CD14-positive monocyte (primary cell): ENCODE data around the gene PLXDC1. TPM values are rescaled to one million over a fixed set of nuclear protein-coding genes. Genes with fewer than 3 reads are reported as not detected.

Experiments used
- DNase-seq, 3 donors: peaks; one replicate each; pipeline ENCODE4 v3.0.0-alpha.2; 2011 to 2022
- H2AFZ ChIP-seq: 2 replicates; pipeline ENCODE4 v1.6.0; 2012; ENCODE audit warnings: mild to moderate bottlenecking, low read depth, low read length, inconsistent platforms; ENCODE audit not compliant: insufficient read depth, poor library complexity, severe bottlenecking
- H3K27ac ChIP-seq, 2 donors: 1 replicate in 1 of 2; 2 replicates in 1 of 2; pipeline ENCODE4 v1.5.1; 2012 to 2013; ENCODE audit warnings: low read length in 2 of 2, control low read depth in 1 of 2, inconsistent platforms in 1 of 2, low read depth in 1 of 2, mild to moderate bottlenecking in 1 of 2
- H3K27me3 ChIP-seq, 2 donors: one replicate each; pipeline versions ENCODE4 v1.6.0 to v1.6.1; 2011 to 2013; ENCODE audit warnings: low read length in 2 of 2; ENCODE audit not compliant: control insufficient read depth in 2 of 2, insufficient read depth in 2 of 2
- H3K36me3 ChIP-seq, 2 donors: replicated peaks in 1 of 2; 1 replicate in 1 of 2; 2 replicates in 1 of 2; pipeline versions ENCODE4 v1.5.1 to v1.6.1; 2012 to 2013; ENCODE audit warnings: low read length in 2 of 2, control low read depth in 1 of 2, inconsistent platforms in 1 of 2, mild to moderate bottlenecking in 1 of 2; ENCODE audit not compliant: insufficient read depth in 2 of 2, control insufficient read depth in 1 of 2
- H3K4me1 ChIP-seq, 2 donors: 1 replicate in 1 of 2; 2 replicates in 1 of 2; pipeline versions ENCODE4 v1.5.1 to v1.6.1; 2012 to 2013; ENCODE audit warnings: low read length in 2 of 2, control low read depth in 1 of 2, inconsistent platforms in 1 of 2, mild to moderate bottlenecking in 1 of 2, moderate library complexity in 1 of 2; ENCODE audit not compliant: insufficient read depth in 2 of 2, control insufficient read depth in 1 of 2
- H3K4me2 ChIP-seq: replicated peaks from 2 replicates; pipeline ENCODE3; 2012; ENCODE audit warnings: low read length, moderate library complexity, mild to moderate bottlenecking; ENCODE audit not compliant: poor library complexity, severe bottlenecking; ENCODE audit errors: extremely low read depth
- H3K4me3 ChIP-seq, 3 experiments: fragments of 200-600 bp in 1 of 3; sonication (generic) in 1 of 3; replicated peaks in 1 of 3; 1 replicate in 2 of 3; 2 replicates in 1 of 3; pipeline ENCODE4 v1.5.1; 2011 to 2013; ENCODE audit warnings: low read length in 3 of 3, mild to moderate bottlenecking in 3 of 3, control low read depth in 2 of 3, low read depth in 2 of 3, inconsistent platforms in 1 of 3, moderate library complexity in 1 of 3
- H3K79me2 ChIP-seq: 2 replicates; pipeline ENCODE4 v1.6.0; 2012; ENCODE audit warnings: mild to moderate bottlenecking, control low read depth, inconsistent platforms, low read length, moderate library complexity; ENCODE audit not compliant: insufficient read depth
- H3K9ac ChIP-seq: 2 replicates; pipeline ENCODE4 v1.6.0; 2017; ENCODE audit warnings: low read length, mild to moderate bottlenecking; ENCODE audit not compliant: insufficient read depth, poor library complexity, severe bottlenecking
- H3K9me3 ChIP-seq, 2 donors: replicated peaks in 1 of 2; 1 replicate in 1 of 2; 2 replicates in 1 of 2; pipeline versions ENCODE4 v1.5.1 to v1.6.1; 2012 to 2013; ENCODE audit warnings: low read length in 2 of 2, control low read depth in 1 of 2; ENCODE audit not compliant: control insufficient read depth in 1 of 2, insufficient read depth in 1 of 2
- H4K20me1 ChIP-seq: 2 replicates; pipeline ENCODE4 v1.6.0; 2012; ENCODE audit warnings: mild to moderate bottlenecking, low read length, control low read depth, moderate library complexity; ENCODE audit not compliant: insufficient read depth
- H3K27ac Mint-ChIP-seq, 7 donors: one replicate each; pipeline ENCODE4 v1.8.0; 2020; ENCODE audit warnings: mild to moderate bottlenecking in 7 of 7, mixed read lengths in 7 of 7, moderate library complexity in 6 of 7, inconsistent platforms in 2 of 7
- H3K27me3 Mint-ChIP-seq, 3 donors: one replicate each; pipeline ENCODE4 v1.8.0; 2021 to 2022; ENCODE audit warnings: low read depth in 3 of 3, mild to moderate bottlenecking in 3 of 3, mixed read lengths in 3 of 3, moderate library complexity in 3 of 3, inconsistent platforms in 1 of 3
- H3K36me3 Mint-ChIP-seq, 2 donors: one replicate each; pipeline ENCODE4 v1.8.0; 2020; ENCODE audit warnings: mixed read lengths in 2 of 2, inconsistent platforms in 1 of 2, mild to moderate bottlenecking in 1 of 2
- H3K4me1 Mint-ChIP-seq: one replicate; pipeline ENCODE4 v1.8.0; 2020; ENCODE audit warnings: mild to moderate bottlenecking, mixed read lengths
- H3K4me3 Mint-ChIP-seq, 2 donors: one replicate each; pipeline ENCODE4 v1.8.0; 2020; ENCODE audit warnings: mild to moderate bottlenecking in 2 of 2, mixed read lengths in 2 of 2, moderate library complexity in 1 of 2
- H3K9me3 Mint-ChIP-seq, 7 donors: one replicate each; pipeline ENCODE4 v1.8.0; 2020 to 2022; ENCODE audit warnings: mixed read lengths in 7 of 7, mild to moderate bottlenecking in 6 of 7, moderate library complexity in 6 of 7, inconsistent platforms in 2 of 7
- WGBS: methylation state at CpG from one replicate; pipeline ENCODE4 v1.1.5; 2013; ENCODE audit warnings: missing lambda C conversion rate; ENCODE audit not compliant: insufficient coverage; 5-methylcytosine and 5-hydroxymethylcytosine counted together
- intact Hi-C, 2 donors: fragments of 100-400 bp; cut with micrococcal nuclease; formaldehyde crosslinking; loops; one replicate each; pipeline versions ENCODE4 v1.15.0 to v1.15.1; 2023
- polyA plus RNA-seq, 3 donors: library from polyadenylated mRNA; depleted of rRNA in 1 of 3; unstranded in 2 of 3; stranded (reverse) in 1 of 3; fragments of 300-500 nt in 2 of 3; fragments of >200 nt in 1 of 3; fragmentation: Illumina TruSeq in 2 of 3; gene quantifications; 1 replicate in 2 of 3; 2 replicates in 1 of 3; pipeline ENCODE4 v1.2.3, GENCODE V29; 2012 to 2021
- TF ChIP-seq, protein P1 (sequence below): fragments of 200-600 bp; IDR thresholded peaks from one replicate; pipeline ENCODE4 v1.8.0; 2022; ENCODE audit warnings: antibody characterized with exemption, mild to moderate bottlenecking

The PLXDC1 gene
- polyA plus RNA-seq, 3 donors = 0.21 TPM; not detected in 2

DNA sequence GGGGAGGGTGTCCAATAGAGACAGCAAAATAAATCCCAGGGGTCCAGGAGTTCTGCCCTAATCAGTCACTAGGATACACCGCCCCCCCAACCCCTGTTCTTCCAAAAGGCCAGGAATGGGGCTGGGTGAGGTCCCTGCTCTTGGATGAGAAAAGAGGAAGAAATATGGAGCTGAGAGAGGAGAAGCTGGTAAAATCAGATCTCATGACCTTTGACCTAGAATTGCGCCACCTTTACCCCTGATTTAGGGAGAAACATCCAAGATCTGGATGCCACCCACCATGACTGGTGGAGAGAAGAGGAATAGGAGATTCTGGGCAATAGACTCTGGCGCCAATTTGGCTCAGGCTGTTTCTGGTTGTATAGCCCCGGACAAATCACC lies 46.7 kb upstream of the PLXDC1 start:
- no peaks in the 10 kb centered on the region for H3K9me3 Mint-ChIP-seq
- peak overlapping the region; percentile 80 to 87 for H3K4me3 Mint-ChIP-seq
- Histone ChIP-seq H3K4me2 (peak overlapping the region; percentile 92), H3K9me3 (no peaks in the 10 kb centered on the region), H3K36me3 (peaks cover 25 to 31% of the 10 kb centered on the region in 2 donors), H3K9ac (peak overlapping the region; percentile 65), H4K20me1 (peaks cover 32% of the 10 kb centered on the region), H3K79me2 (peaks cover 28% of the 10 kb centered on the region), H3K4me3 (peak overlapping the region in 2 of 3 experiments; percentile 60 to 91), H3K4me1 (peaks cover 51 to 63% of the 10 kb centered on the region in 2 donors), H3K27me3 (no peaks in the 10 kb centered on the region), H3K27ac (peak overlapping the region; percentile 62 to 100), H2AFZ (peak overlapping the region; percentile 94)
- no CpG with 5 or more reads among the region's 4 CpGs for WGBS
- peaks cover 49% of the 10 kb centered on the region for H3K4me1 Mint-ChIP-seq
- H3K36me3 Mint-ChIP-seq = peaks cover 33 to 35% of the 10 kb centered on the region in 2 donors
- intact Hi-C loops = loop anchor here in 1 of 2 donors (5.0 kb wide), 1 partner anchor 36 kb away; no protein-coding TSS in a partner anchor
- H3K27ac Mint-ChIP-seq = peak overlapping the region; percentile 97 to 100 (median 99)
- TF ChIP-seq, protein P1, sequence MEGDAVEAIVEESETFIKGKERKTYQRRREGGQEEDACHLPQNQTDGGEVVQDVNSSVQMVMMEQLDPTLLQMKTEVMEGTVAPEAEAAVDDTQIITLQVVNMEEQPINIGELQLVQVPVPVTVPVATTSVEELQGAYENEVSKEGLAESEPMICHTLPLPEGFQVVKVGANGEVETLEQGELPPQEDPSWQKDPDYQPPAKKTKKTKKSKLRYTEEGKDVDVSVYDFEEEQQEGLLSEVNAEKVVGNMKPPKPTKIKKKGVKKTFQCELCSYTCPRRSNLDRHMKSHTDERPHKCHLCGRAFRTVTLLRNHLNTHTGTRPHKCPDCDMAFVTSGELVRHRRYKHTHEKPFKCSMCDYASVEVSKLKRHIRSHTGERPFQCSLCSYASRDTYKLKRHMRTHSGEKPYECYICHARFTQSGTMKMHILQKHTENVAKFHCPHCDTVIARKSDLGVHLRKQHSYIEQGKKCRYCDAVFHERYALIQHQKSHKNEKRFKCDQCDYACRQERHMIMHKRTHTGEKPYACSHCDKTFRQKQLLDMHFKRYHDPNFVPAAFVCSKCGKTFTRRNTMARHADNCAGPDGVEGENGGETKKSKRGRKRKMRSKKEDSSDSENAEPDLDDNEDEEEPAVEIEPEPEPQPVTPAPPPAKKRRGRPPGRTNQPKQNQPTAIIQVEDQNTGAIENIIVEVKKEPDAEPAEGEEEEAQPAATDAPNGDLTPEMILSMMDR = no peak
- DNase-seq = peak; percentile 32 to 67 (median 66)
- peaks cover 0 to 3% (median 0%) of the 10 kb centered on the region in 3 donors for H3K27me3 Mint-ChIP-seq

DNA sequence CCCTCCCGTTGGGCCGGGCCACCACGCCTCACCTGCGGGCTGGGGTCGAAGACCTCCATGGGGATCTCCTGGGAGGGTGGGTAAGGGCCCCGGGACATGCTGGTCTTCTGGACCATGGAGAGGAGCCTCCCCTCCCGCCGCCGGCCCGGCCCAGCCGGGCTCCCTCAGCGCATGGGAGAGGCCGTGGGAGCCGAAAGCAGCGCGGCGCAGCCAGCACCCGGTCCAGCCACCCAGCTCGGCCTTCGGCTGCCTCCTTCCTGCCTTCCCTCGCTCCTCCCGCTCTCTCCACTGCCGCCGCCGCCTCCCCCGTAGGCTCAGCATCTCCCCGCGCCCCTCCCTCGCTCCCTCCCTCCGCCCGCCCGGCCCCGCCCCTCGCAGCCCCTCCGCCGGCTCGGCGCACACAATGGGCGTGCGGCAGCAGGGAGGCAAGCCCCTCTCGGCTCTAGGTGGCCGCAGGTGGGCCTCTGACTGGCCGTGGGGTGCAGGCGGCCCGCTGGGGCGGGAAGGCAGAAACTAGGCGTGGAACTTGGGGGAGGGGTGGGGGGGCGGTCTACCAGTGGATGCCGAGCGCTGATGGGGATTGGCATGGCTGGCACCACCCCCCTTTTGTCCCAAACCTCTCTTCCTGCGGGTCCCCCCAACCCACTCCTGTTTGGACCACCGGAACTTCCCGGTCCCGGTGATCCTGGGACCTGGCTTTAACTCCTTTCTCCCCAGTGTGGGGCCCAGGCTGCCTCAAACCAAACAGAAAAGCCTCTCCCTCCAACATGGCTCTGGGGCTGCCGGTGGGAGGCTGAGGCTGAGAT lies 46.1 kb upstream of the PLXDC1 start, which contains the start of gene CACNB1:
TSS of gene CACNB1 (minus strand) at position 290 of the 806 bp plus-strand sequence. CDS start at position 116, 174 bp downstream.
- Mint-ChIP-seq H3K9me3 (no peaks in the 10 kb centered on the region), H3K4me1 (peaks cover 49% of the 10 kb centered on the region), H3K27ac (peak within 1 kb of the TSS; percentile 97 to 100 (median 99)), H3K36me3 (peaks cover 33 to 35% of the 10 kb centered on the region in 2 donors), H3K4me3 (peak within 1 kb of the TSS; percentile 80 to 87), H3K27me3 (peaks cover 0 to 3% (median 0%) of the 10 kb centered on the region in 3 donors)
- Histone ChIP-seq H3K36me3 (peaks cover 20 to 31% of the 10 kb centered on the region in 2 donors), H3K9ac (peak within 1 kb of the TSS; percentile 65), H4K20me1 (peaks cover 26% of the 10 kb centered on the region), H2AFZ (peak within 1 kb of the TSS; percentile 94), H3K4me1 (peaks cover 51 to 63% of the 10 kb centered on the region in 2 donors), H3K4me2 (peak within 1 kb of the TSS; percentile 92), H3K79me2 (peaks cover 26% of the 10 kb centered on the region), H3K9me3 (no peaks in the 10 kb centered on the region), H3K27ac (peak within 1 kb of the TSS; percentile 82 to 100), H3K4me3 (peak within 1 kb of the TSS; percentile 57 to 91 (median 60)), H3K27me3 (no peaks in the 10 kb centered on the region)
- DNase-seq = peak in 1 of 3 donors; percentile 22
- 2% methylated on average over 19 of the region's 55 CpGs for WGBS
- TF ChIP-seq, protein P1 = no peak
- intact Hi-C loops = loop anchor here (2.0 to 5.0 kb wide), 2 partner anchors 33 to 35 kb away; no protein-coding TSS in a partner anchor
